ENCODE results near the gene CCL13.

Gene CCL13

GRCh38 chr17:34364751-34365150 lies 8.5 kb downstream of the CCL13 start:
- no peak for DNase-seq

DNA sequence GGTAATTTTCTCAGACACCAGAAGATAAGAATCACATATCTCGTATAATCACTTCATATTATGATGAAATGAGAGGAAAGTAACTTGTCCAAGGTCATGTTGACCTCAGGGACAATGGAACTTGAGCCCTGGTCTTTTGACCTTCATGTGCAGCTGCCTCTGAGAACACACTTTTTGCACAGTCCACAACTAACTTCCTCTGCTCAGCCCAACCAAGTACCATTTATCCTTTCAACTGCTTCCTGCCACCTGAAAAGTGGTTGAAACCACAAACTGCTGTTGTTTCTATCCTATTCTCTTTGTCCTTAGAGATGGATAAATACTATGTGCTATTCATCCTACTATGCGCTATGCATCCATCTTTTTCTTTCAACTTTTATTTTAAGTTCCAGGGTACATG lies 9.1 kb downstream of the CCL13 start:
- no peak for DNase-seq

- DNase-seq: no peak
Measured at GRCh38 chr17:34366010-34366409, 9.7 kb downstream of the CCL13 start.

- DNase-seq: no peak
Measured at GRCh38 chr17:34366529-34367107, 10.3 kb downstream of the CCL13 start.

- no peak for DNase-seq
Measured at GRCh38 chr17:34367486-34368195, 11.4 kb downstream of the CCL13 start.

DNA sequence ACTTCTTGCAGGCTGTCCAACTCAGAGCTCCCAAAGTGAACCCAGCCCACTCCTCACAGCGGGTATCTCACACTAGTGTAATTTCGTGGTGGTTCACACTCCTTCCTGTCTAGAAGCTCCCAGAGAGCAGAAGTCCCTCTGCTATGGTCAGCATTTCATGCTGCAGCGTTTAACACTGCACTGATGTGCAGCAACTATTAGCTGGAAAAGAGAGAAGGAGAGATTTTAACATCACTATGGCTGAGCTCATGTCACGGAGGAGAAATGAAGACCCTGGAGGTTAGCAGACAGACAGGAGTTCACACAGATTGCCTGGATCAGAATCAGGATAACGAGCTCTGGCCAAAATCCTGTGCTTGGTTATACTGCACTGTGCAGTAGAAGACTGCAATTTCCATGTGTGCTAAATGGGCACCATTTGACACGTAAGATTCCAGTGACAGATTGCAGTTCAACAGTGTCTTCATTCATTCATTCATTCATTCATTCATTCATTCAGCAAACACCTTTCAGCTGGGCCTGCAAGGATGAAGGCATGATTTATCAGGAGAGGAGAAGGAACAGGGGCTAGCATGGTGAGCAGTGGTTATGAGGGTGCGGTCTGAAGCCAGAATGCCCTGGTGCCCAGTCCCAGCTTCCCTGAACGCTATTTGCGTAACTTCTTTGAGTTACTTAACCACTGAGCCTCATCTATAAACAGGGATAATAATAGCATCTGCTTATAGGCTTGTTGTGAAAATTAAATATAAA lies 12.1 kb downstream of the CCL13 start:
- DNase-seq: no peak

- DNase-seq: no peak
Measured at GRCh38 chr17:34368946-34369500, 12.7 kb downstream of the CCL13 start.

- DNase-seq: no peak
Measured at GRCh38 chr17:34369571-34369970, 13.3 kb downstream of the CCL13 start.

DNA sequence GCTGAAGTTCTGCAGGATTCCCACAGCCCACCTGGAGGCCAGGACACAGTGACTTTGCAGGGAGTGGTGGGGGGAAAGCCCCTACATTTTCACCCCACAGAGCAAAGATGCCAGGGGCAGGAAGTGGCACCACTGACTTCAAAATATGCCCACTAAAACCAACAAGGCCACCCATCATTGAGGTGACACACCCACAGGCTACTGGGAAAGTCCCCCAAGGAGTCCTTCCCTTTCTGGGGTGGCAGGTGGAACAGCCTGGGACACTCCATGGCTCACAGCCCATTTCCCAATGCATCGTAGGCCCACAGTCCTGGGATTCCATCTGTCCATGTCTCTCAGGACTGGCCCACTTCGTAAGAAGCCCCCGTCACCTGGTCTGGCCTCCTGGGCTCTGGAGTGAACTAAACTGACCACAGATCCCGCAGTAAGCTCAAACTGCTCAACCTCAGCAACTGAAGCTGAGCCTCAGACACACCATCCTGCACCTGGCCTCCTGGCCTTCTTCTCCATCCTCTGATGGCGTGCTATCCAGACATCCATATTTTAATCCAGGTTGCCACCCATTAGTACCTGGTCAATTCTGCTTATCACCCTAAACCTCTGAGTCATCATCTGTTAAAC lies 14.2 kb downstream of the CCL13 start:
- no peak for DNase-seq

DNA sequence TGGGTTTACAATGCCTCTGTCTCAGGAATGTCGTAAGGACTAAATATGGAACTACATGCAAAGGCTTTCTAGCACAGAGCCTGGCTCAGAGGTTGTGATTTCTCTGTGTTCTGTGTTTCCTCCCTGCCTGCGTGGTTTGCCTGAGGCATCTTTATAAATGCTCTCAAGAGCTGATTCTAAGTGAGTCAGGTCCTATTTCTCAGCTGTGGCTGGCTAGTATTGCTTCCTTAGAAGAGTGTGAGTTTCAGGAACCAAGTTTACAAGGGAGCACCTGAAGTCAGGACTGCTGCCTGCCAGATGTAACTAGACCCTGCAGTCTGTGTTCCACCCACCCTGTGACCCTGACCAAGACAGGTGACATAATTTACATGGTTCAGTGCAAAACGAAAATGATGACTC lies 14.7 kb downstream of the CCL13 start:
- DNase-seq: no peak

- DNase-seq: no peak
Measured at GRCh38 chr17:34371405-34372100, 15.3 kb downstream of the CCL13 start.

DNA sequence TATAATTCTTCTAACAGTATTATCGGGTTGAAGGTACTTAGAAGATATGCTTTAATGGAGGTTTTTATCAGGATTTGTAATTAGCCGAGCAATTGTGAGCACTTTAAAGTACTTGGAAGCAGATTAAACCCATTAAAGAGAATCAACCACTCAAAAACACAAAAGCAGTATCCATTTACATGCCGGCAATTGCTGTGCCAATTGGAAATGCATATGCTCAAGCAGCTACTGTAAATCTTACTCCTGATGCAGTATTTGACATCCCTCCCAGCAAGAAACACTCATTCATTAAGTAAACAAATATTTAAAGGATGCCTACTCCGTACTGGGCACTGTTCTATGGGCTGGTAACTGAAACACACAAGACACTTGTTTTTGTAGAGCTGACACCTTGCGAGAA lies 18.2 kb downstream of the CCL13 start:
- DNase-seq: no peak

GRCh38 chr17:34375426-34375997 lies 19.2 kb downstream of the CCL13 start:
- no peak for DNase-seq

DNA sequence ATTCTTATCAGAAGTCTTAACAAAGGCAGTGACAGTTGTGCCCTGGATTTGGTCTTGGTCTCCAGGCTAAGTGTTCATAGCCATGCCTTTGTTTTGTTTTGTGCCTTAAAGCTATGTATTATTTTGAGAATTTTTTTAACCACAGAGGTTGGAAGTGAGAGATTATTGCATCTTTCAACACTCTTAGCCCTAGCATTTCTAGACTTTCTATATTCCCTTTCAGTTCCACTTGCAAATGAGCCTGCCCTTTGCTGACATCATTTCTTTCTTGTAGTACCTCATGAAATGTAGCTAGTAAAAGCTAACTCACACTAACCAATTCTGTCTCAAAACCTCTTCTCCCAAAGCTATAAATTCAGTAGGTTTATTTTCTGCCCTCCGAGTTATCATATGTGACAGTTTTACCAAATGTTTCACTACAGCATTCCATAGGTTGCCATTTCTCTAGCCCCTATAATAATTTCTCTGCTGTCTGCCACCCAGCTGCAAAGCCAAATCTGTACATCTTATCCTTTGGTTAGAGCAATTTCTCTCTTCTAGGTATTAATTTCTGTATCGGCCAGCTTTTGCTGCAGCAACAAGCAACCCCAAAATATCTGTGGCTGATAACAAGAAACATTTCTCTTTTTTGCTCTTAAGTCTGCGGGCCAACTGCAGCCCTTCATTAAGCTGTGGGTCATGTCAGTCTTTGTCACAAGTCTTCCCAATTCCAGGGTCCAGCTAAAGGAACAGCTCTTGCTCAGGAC lies 21.0 kb downstream of the CCL13 start:
- no peak for DNase-seq

- DNase-seq: no peak
Measured at GRCh38 chr17:34378664-34379101, 22.4 kb downstream of the CCL13 start.

DNA sequence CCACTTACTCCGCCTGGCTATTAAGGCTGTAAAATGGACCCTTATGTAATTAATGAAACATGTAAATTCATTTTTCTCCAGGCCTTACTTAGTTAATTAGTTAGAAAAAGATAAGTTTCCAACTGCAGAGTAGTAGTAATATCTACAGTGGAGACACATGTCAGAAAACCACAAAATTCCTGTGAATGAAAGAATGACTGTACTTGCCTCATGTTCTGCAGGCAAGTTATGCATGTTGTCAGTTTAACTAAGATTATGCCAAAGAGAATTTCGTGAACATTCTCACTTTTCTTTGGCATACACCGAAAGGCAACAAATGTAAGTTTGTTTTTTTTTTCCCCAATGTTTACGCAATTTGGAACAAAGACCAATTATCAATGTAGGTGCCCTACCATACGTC lies 23.6 kb downstream of the CCL13 start:
- no peak for DNase-seq

DNA sequence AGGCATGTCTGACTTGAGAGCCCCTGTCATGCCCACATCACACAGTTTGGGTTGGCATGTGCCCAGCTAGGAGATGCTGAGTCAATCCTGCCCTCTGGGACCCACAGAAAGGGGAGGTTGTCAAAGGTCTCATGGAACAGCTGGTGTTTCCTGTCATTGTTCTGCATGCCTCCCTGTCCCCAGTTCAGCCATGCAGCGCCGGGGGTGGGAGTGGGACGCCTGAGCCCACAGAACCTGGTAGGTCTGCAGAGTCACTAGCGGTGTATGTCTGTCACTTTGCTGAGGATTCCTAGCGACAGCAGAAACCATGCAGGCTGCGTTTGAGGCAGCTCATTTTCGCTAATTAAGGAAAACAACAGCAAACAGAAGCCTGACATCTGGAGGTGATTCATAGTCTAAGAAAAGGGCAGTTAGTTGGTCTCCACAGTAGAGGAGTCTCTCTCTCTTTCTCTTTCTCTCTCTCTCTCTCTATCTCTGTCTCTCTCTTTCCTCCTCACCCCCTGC lies 26.4 kb downstream of the CCL13 start:
- peak; percentile 67 for DNase-seq

GRCh38 chr17:34383216-34383615 lies 26.9 kb downstream of the CCL13 start:
- no peak for DNase-seq

DNA sequence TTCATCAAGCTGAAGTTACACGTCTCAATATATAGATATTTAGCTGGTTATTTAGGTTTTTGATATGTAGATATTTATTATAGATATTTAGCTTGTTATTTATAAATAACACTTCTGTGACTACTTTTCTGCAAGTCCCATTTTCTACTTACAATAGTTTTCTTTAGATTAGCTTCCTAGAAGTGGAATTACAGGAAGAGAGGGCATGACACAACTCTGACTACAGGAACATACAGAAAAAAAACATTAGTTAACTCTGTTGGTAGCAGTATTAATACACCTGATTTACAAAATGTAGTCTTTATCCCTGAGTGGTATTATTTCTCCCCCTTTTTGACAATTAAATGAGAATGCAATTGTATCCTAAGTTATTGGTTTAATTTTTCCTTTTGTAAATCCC lies 28.0 kb downstream of the CCL13 start:
- DNase-seq: no peak

DNA sequence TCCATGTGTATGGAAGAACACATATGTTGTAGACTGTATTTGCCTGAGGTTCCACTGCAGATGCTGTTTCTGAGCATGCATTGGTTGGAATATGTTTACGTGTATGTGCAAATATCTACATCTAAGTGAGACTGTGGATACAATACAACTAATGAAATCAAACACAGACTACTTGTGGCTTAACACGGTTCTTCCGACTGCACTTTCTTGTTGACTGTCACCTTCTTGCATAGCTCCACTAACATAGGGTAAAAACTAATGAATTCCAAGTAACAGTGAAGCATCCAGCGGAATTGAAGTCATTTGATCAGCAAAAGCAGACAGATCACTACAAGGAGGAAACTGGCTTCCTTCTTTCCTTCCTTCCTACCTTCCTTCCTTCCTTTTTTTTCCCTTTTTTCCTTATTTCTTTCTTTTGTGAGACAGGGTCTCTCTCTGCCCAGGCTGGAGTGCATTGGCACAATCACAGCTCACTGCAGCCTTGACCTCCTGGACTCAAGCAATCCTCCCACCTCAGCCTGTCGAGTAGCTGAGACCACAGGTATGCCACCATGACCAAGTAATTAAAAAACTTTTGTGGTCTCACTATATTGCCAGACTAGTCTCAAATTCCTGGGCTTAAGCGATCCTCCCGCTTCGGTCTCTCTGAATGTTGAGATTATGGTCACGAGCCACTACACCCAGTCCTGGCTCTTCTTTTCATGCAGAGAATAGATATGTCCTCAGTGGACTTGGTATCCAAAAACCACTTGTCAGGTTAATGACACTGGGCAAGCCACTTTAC lies 28.7 kb downstream of the CCL13 start:
- DNase-seq: no peak

DNA sequence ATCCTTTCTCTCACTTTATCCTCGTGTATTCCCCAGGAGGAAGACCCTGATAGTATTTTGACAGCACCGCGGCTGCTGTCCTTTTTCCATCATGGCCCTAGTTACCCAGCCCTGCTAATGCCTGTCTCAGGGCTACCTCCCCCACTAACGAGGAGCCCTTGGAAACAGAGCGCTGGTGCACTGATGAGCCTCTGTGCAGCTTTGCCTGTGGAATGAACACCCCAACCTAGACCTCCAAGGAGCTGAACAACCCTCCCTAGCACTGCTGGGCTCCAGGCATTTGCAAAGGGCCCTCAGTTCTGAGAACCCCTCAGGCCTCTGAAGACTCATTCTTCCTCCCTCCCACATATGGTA lies 30.0 kb downstream of the CCL13 start:
- DNase-seq: no peak
